Measurements from ENCODE around the gene PTOV1. TPM values are rescaled to one million over a fixed set of nuclear protein-coding genes. Genes with fewer than 3 reads are reported as not detected.

Gene PTOV1
- total and polyA plus RNA-seq, 2 of the 4 experiments (the other 2 are of a cell fraction) = 34.4 to 107 TPM

- TF ChIP-seq CHD1 (IDR thresholded peaks at IDR 0.05; ENCODE audit: low read depth, low read length) (peak; percentile 93; the same call in 1 of the 2 replicates), BHLHE40 (IDR thresholded peaks at IDR 0.05; ENCODE audit: low read depth, low read length) (peak; percentile 96), RFX5 (IDR thresholded peaks at IDR 0.05; ENCODE audit: low read depth, low read length) (no peak)
These were observed 37.7 kb upstream of the PTOV1 start, which contains the start of gene FUZ (continued) for GRCh38 chr19:49812997-49813861.

GRCh38 chr19:49814010-49814409 lies 36.9 kb upstream of the PTOV1 start:
- DNase-seq = no peak
- in situ Hi-C loops (cut with MboI; ENCODE audit: low sequenced_read_pairs) (no loop called here), intact Hi-C loops (cut with micrococcal nuclease) (loop anchor here (10.0 kb wide), 1 partner anchor 99 kb away; no protein-coding TSS in a partner anchor), dilution Hi-C loops (cut with HindIII; ENCODE audit: low sequenced_read_pairs, unreplicated experiment) (no loop called here)
- 0 out of 2 replicates have a peak, but pooled peaks cover 2% of the 10 kb centered on the region for H4K20me1 ChIP-seq (ENCODE audit: insufficient read depth, low read length)
- H3K18ac ChIP-seq (ENCODE audit: low read depth, low read length) = no peak overlapping the region
- no peak overlapping the region for H2BK15ac ChIP-seq (ENCODE audit: low read depth, low read length)
- no peaks in the 10 kb centered on the region for H3K27me3 ChIP-seq (ENCODE audit: control insufficient read depth, insufficient read depth, low read length)
- BruUV-seq (replicated peaks) = no TSS peak
- H3K4me3 ChIP-seq (ENCODE audit: insufficient read depth, low read depth, low read length) = no peak overlapping the region
- peaks cover 4% of the 10 kb centered on the region for H3K4me1 ChIP-seq (ENCODE audit: control insufficient read depth, insufficient read depth, low read length)
- no peak overlapping the region for H3K27ac ChIP-seq (ENCODE audit: insufficient read depth, low read length)
- H4K8ac ChIP-seq (ENCODE audit: low read depth in 2 of 2, low read length in 2 of 2) = peak overlapping the region in 1 of 2 experiments; percentile 65; a peak in 1 of 4 replicates
- TF ChIP-seq CTCF (conservative IDR thresholded peaks at IDR 0.05; ENCODE audit: low read depth, low read length) (no peak), CEBPB (IDR thresholded peaks at IDR 0.05; ENCODE audit: low read depth, low read length) (no peak), MAFK (IDR thresholded peaks at IDR 0.05; ENCODE audit: low read depth, low read length) (no peak), MXI1 (IDR thresholded peaks at IDR 0.05; ENCODE audit: borderline replicate concordance, low read depth, low read length) (no peak)
- WGBS, 2 experiments (ENCODE audit: extremely low coverage in 2 of 2, insufficient read length in 1 of 2) = no CpG with 5 or more reads among the region's 1 CpG
- no peaks in the 10 kb centered on the region for H3K9me3 ChIP-seq (ENCODE audit: control insufficient read depth, insufficient read depth, low read length)
- ChIA-PET CTCF (no interaction called here), POLR2A (ENCODE audit: unreplicated experiment) (no interaction called here)
- no peak overlapping the region for H2BK120ac ChIP-seq (ENCODE audit: low read depth, low read length)
- no peaks in the 10 kb centered on the region for H3K36me3 ChIP-seq (ENCODE audit: control insufficient read depth, insufficient read depth, low read length)
- no peak overlapping the region for H3K9ac ChIP-seq (ENCODE audit: low read depth, low read length)
- H3K56ac ChIP-seq (ENCODE audit: extremely low read depth, insufficient read depth, low read length) = no peak overlapping the region
- no peak overlapping the region for H2AK9ac ChIP-seq (replicated peaks; ENCODE audit: low read depth, low read length, poor library complexity)
- H3K23ac ChIP-seq (ENCODE audit: low read depth, low read length) = no peak overlapping the region
- H3K4me2 ChIP-seq (ENCODE audit: low read depth, low read length) = no peak overlapping the region
- no peak overlapping the region; the same call in 1 of the 2 replicates for H4K5ac ChIP-seq (ENCODE audit: low read depth, low read length)
- H2BK5ac ChIP-seq (ENCODE audit: low read depth, low read length, poor library complexity, severe bottlenecking) = no peak overlapping the region
- peak overlapping the region; percentile 70 for H2AFZ ChIP-seq (replicated peaks; ENCODE audit: low read length, poor library complexity)
- no peak overlapping the region for H3K4ac ChIP-seq (ENCODE audit: low read depth, low read length)
- peaks cover 10 to 27% of the 10 kb centered on the region in 2 experiments for H3K79me1 ChIP-seq (ENCODE audit: low read depth in 1 of 2, low read length in 2 of 2)
- H3K14ac ChIP-seq (replicated peaks; ENCODE audit: low read depth, low read length) = no peak overlapping the region
- H2BK20ac ChIP-seq (ENCODE audit: low read depth, low read length) = no peak overlapping the region
- ATAC-seq (ENCODE audit: low read depth) = no peak
- H2AK5ac ChIP-seq (ENCODE audit: low read depth, low read length) = no peak overlapping the region
- no peak overlapping the region for H4K91ac ChIP-seq (ENCODE audit: insufficient read depth, low read depth, low read length)
- peaks cover 17% of the 10 kb centered on the region for H3K9me1 ChIP-seq (ENCODE audit: insufficient read depth, low read length)
